IMR-90 (cell line): ENCODE results near the gene RSAD1. TPM values are rescaled to one million over a fixed set of nuclear protein-coding genes. Genes with fewer than 3 reads are reported as not detected.

Experiments
- ATAC-seq: fragments of 200-7000 bp; cut with Tn5 transposase; 2 replicates; pipeline ENCODE4 v1.9.1; 2020; ENCODE audit warnings: low read depth, mild to moderate bottlenecking, moderate library complexity
- BruUV-seq: library from RNA; stranded (reverse); fragments of 400-500 nt; replicated peaks from 2 replicates; lab custom pipeline; 2021; lab: Mats Ljungman, UMichigan
- CTCF ChIA-PET: fragments of 300-600 bp; formaldehyde crosslinking; extraction: SDS; loops from one replicate; lab custom pipeline; 2021; ENCODE audit warnings: antibody characterized with exemption; lab: Yijun Ruan, JAX
- POLR2A ChIA-PET: fragments of 300-600 bp; sonication (Branson Sonifier 250); formaldehyde crosslinking; loops from one replicate; lab custom pipeline; 2022; ENCODE audit warnings: antibody characterized with exemption; ENCODE audit not compliant: unreplicated experiment; lab: Charles Lee
- DNase-seq: peaks from one replicate; pipeline ENCODE4 v3.0.0; 2013
- H2AFZ ChIP-seq: replicated peaks from 2 replicates; pipeline ENCODE3; 2013; ENCODE audit warnings: low read length, mild to moderate bottlenecking; ENCODE audit not compliant: poor library complexity
- H2AK5ac ChIP-seq: 2 replicates; pipeline ENCODE4 v1.6.1; 2013; ENCODE audit warnings: low read depth, low read length, inconsistent platforms
- H2AK9ac ChIP-seq: replicated peaks from 2 replicates; pipeline ENCODE3; 2013; ENCODE audit warnings: mild to moderate bottlenecking, low read depth, low read length, moderate library complexity; ENCODE audit not compliant: poor library complexity
- H2BK120ac ChIP-seq: 2 replicates; pipeline ENCODE4 v1.6.1; 2013; ENCODE audit warnings: low read depth, low read length, inconsistent platforms
- H2BK15ac ChIP-seq: 3 replicates; pipeline ENCODE4 v1.6.1; 2013; ENCODE audit warnings: low read depth, low read length, inconsistent platforms
- H2BK20ac ChIP-seq: 2 replicates; pipeline ENCODE4 v1.6.1; 2013; ENCODE audit warnings: low read depth, mild to moderate bottlenecking, inconsistent platforms, low read length, moderate library complexity
- H2BK5ac ChIP-seq: 2 replicates; pipeline ENCODE4 v1.6.1; 2013; ENCODE audit warnings: mild to moderate bottlenecking, low read depth, low read length, inconsistent platforms; ENCODE audit not compliant: poor library complexity, severe bottlenecking
- H3K14ac ChIP-seq: replicated peaks from 2 replicates; pipeline ENCODE4 v1.6.1; 2013; ENCODE audit warnings: low read depth, low read length, inconsistent platforms
- H3K18ac ChIP-seq: 2 replicates; pipeline ENCODE4 v1.6.1; 2013; ENCODE audit warnings: low read depth, low read length, control low read depth
- H3K23ac ChIP-seq: 2 replicates; pipeline ENCODE4 v1.6.1; 2013; ENCODE audit warnings: low read depth, low read length, inconsistent platforms
- H3K27ac ChIP-seq: 2 replicates; pipeline ENCODE4 v1.5.1; 2013; ENCODE audit warnings: mild to moderate bottlenecking, control low read depth, low read length; ENCODE audit not compliant: insufficient read depth
- H3K27me3 ChIP-seq: 2 replicates; pipeline ENCODE4 v1.6.1; 2013; ENCODE audit warnings: low read length; ENCODE audit not compliant: control insufficient read depth, insufficient read depth
- H3K36me3 ChIP-seq: 2 replicates; pipeline ENCODE4 v1.6.1; 2013; ENCODE audit warnings: low read length, mixed read lengths; ENCODE audit not compliant: control insufficient read depth, insufficient read depth
- H3K4ac ChIP-seq: 2 replicates; pipeline ENCODE4 v1.6.1; 2013; ENCODE audit warnings: low read depth, low read length, inconsistent platforms
- H3K4me1 ChIP-seq: 2 replicates; pipeline ENCODE4 v1.6.1; 2013; ENCODE audit warnings: low read length, mixed read lengths; ENCODE audit not compliant: control insufficient read depth, insufficient read depth
- H3K4me2 ChIP-seq: 2 replicates; pipeline ENCODE4 v1.6.1; 2013; ENCODE audit warnings: low read depth, mild to moderate bottlenecking, control low read depth, low read length, moderate library complexity
- H3K4me3 ChIP-seq: 2 replicates; pipeline ENCODE4 v1.5.1; 2013; ENCODE audit warnings: low read depth, mild to moderate bottlenecking, control low read depth, low read length, moderate library complexity; ENCODE audit not compliant: insufficient read depth
- H3K56ac ChIP-seq: 2 replicates; pipeline ENCODE4 v1.6.1; 2013; ENCODE audit warnings: low read length, inconsistent platforms; ENCODE audit not compliant: insufficient read depth; ENCODE audit errors: extremely low read depth
- H3K79me1 ChIP-seq, 2 experiments: 2 replicates each; pipeline ENCODE4 v1.6.1; 2013; ENCODE audit warnings: low read length in 2 of 2, inconsistent platforms in 1 of 2, low read depth in 1 of 2
- H3K9ac ChIP-seq: 2 replicates; pipeline ENCODE4 v1.6.1; 2013; ENCODE audit warnings: low read depth, low read length, control low read depth
- H3K9me1 ChIP-seq: 2 replicates; pipeline ENCODE4 v1.6.1; 2013; ENCODE audit warnings: low read length, inconsistent platforms; ENCODE audit not compliant: insufficient read depth
- H3K9me3 ChIP-seq: 2 replicates; pipeline ENCODE4 v1.6.1; 2013; ENCODE audit warnings: low read length; ENCODE audit not compliant: control insufficient read depth, insufficient read depth
- H4K20me1 ChIP-seq: 2 replicates; pipeline ENCODE4 v1.6.1; 2013; ENCODE audit warnings: low read length, inconsistent platforms; ENCODE audit not compliant: insufficient read depth
- H4K5ac ChIP-seq: 2 replicates; pipeline ENCODE4 v1.6.1; 2013; ENCODE audit warnings: mild to moderate bottlenecking, low read depth, low read length, control low read depth
- H4K8ac ChIP-seq, 2 experiments: 2 replicates each; pipeline ENCODE4 v1.6.1; 2013; ENCODE audit warnings: low read depth in 2 of 2, low read length in 2 of 2, control low read depth in 1 of 2, inconsistent platforms in 1 of 2
- H4K91ac ChIP-seq: 2 replicates; pipeline ENCODE4 v1.6.1; 2013; ENCODE audit warnings: low read depth, low read length, inconsistent platforms; ENCODE audit not compliant: insufficient read depth
- BHLHE40 ChIP-seq: fragments of 150-350 bp; IDR thresholded peaks from 2 replicates; pipeline ENCODE4 v1.6.1; 2016; ENCODE audit warnings: mild to moderate bottlenecking, low read depth, low read length
- CEBPB ChIP-seq: IDR thresholded peaks from 2 replicates; pipeline ENCODE4 v1.6.1; 2012; ENCODE audit warnings: low read depth, low read length, improper control_type of control experiment
- CHD1 ChIP-seq: IDR thresholded peaks from 2 replicates; pipeline ENCODE4 v1.6.1; 2012; ENCODE audit warnings: low read depth, low read length, improper control_type of control experiment
- ELK1 ChIP-seq: fragments of 150-350 bp; IDR thresholded peaks from 2 replicates; pipeline ENCODE4 v1.6.1; 2016; ENCODE audit warnings: low read depth, mild to moderate bottlenecking, low read length, moderate library complexity, borderline replicate concordance
- FOS ChIP-seq: fragments of 150-350 bp; IDR thresholded peaks from 2 replicates; pipeline ENCODE4 v1.6.1; 2016; ENCODE audit warnings: low read depth, low read length
- MAFK ChIP-seq: IDR thresholded peaks from 2 replicates; pipeline ENCODE4 v1.6.1; 2012; ENCODE audit warnings: low read depth, low read length, improper control_type of control experiment
- MAZ ChIP-seq: IDR thresholded peaks from 2 replicates; pipeline ENCODE4 v1.6.1; 2012; ENCODE audit warnings: low read depth, mild to moderate bottlenecking, low read length, improper control_type of control experiment, moderate library complexity, borderline replicate concordance
- MXI1 ChIP-seq: IDR thresholded peaks from 2 replicates; pipeline ENCODE4 v1.6.1; 2012; ENCODE audit warnings: low read depth, mild to moderate bottlenecking, low read length, moderate library complexity, borderline replicate concordance
- NFE2L2 ChIP-seq: fragments of 150-350 bp; IDR thresholded peaks from 2 replicates; pipeline ENCODE4 v1.6.1; 2016; ENCODE audit warnings: low read depth, mild to moderate bottlenecking, low read length
- POLR2A ChIP-seq: IDR thresholded peaks from 2 replicates; pipeline ENCODE4 v1.6.1; 2012; ENCODE audit warnings: mild to moderate bottlenecking, low read depth, low read length
- RAD21 ChIP-seq: IDR thresholded peaks from 2 replicates; pipeline ENCODE4 v1.6.1; 2012; ENCODE audit warnings: low read length, improper control_type of control experiment
- RCOR1 ChIP-seq: IDR thresholded peaks from 2 replicates; pipeline ENCODE4 v1.6.1; 2012; ENCODE audit warnings: mild to moderate bottlenecking, low read length, improper control_type of control experiment; ENCODE audit not compliant: insufficient replicate concordance
- RFX5 ChIP-seq: IDR thresholded peaks from 2 replicates; pipeline ENCODE4 v1.8.0; 2012; ENCODE audit warnings: low read depth, mild to moderate bottlenecking, low read length, moderate library complexity
- SMC3 ChIP-seq: fragments of 150-350 bp; IDR thresholded peaks from 2 replicates; pipeline ENCODE4 v1.6.1; 2016; ENCODE audit warnings: low read depth, mild to moderate bottlenecking, antibody characterized with exemption, low read length, moderate library complexity
- USF2 ChIP-seq: fragments of 150-350 bp; IDR thresholded peaks from 2 replicates; pipeline ENCODE4 v1.6.1; 2017; ENCODE audit warnings: mild to moderate bottlenecking, antibody characterized with exemption, low read length, low read depth
- WGBS, 2 experiments: methylation state at CpG; one replicate each; pipeline versions ENCODE4 v1.1.5 to v1.1.7; 2013; ENCODE audit warnings: missing lambda C conversion rate in 2 of 2; ENCODE audit not compliant: insufficient read length in 1 of 2; ENCODE audit errors: extremely low coverage in 2 of 2; 5-methylcytosine and 5-hydroxymethylcytosine counted together
- dilution Hi-C: fragments of 300-500 bp; cut with HindIII; formaldehyde crosslinking; loops from one replicate; pipeline ENCODE4 v1.14.3; 2018; ENCODE audit warnings: low sequenced_read_pairs; ENCODE audit not compliant: unreplicated experiment
- in situ Hi-C: fragments of 300-500 bp; cut with MboI; formaldehyde crosslinking; loops from 3 replicates; pipeline ENCODE4 v1.14.3; 2019; ENCODE audit warnings: low sequenced_read_pairs, inconsistent platforms, mixed read lengths
- intact Hi-C: fragments of 100-400 bp; cut with micrococcal nuclease; formaldehyde crosslinking; loops from 2 replicates; pipeline ENCODE4 v1.10.0; 2022
- polyA plus RNA-seq, 3 experiments: library from polyadenylated mRNA; depleted of rRNA; stranded (reverse); fragments of >200 nt; gene quantifications; 2 replicates each; pipeline ENCODE4 v1.2.3, GENCODE V29; 2012; ENCODE audit warnings: low replicate concordance in 1 of 3
- total RNA-seq: library from RNA; depleted of rRNA; stranded (reverse); fragments of >200 nt; gene quantifications from 2 replicates; pipeline ENCODE4 v1.2.3, GENCODE V29; 2012
- TF ChIP-seq, protein P1 (sequence below): conservative IDR thresholded peaks from 2 replicates; pipeline ENCODE4 v1.5.1; 2012; ENCODE audit warnings: mild to moderate bottlenecking, low read depth, low read length, improper control_type of control experiment

The RSAD1 gene
- total and polyA plus RNA-seq, 2 of the 4 experiments (the other 2 are of a cell fraction): 10.8 to 19.2 TPM

DNA sequence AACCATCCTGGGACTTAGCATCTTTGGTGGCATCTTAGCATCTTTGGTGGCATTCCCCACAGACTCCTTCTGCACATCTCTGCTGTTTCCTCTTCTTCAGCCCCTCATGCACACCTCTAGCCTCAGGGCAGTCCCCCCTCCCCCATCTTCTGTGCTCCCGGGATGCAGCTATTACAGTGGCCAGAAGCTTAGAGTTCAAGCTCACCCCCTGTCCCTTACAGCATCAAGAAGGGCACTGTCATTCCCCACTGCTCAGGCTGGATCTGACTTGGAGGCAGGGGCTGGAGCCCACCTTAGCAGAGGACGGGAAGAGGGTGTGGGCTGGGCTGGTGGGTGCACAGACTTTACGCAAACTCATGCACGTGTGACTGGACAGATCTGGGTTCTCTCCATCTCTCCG is 54.5 kb downstream of the RSAD1 start:
- dilution Hi-C loops: no loop called here

More for the DNA sequence above, 54.5 kb downstream of the RSAD1 start:
- no peak overlapping the region for H3K23ac ChIP-seq
- H3K14ac ChIP-seq: no peak overlapping the region
- in situ Hi-C loops: no loop called here
- H2BK5ac ChIP-seq: no peak overlapping the region
- CTCF ChIA-PET: no interaction called here
- POLR2A ChIA-PET: no interaction called here
- intact Hi-C loops: no loop called here
- H3K4me1 ChIP-seq: peaks cover 11% of the 10 kb centered on the region; the same call in 1 of the 2 replicates
- DNase-seq: no peak
- no peak overlapping the region for H4K5ac ChIP-seq
- H3K9ac ChIP-seq: no peak overlapping the region
- no TSS peak for BruUV-seq
- no peak overlapping the region for H3K27ac ChIP-seq
- H2AK9ac ChIP-seq: no peak overlapping the region
- no peak overlapping the region for H3K4ac ChIP-seq
- no peak overlapping the region for H4K91ac ChIP-seq
- no peak; the same call in 1 of the 2 replicates for ATAC-seq
- no peaks in the 10 kb centered on the region for H3K79me1 ChIP-seq
- no peaks in the 10 kb centered on the region for H3K36me3 ChIP-seq
- H3K27me3 ChIP-seq: peaks cover 52% of the 10 kb centered on the region
- no peak overlapping the region for H2BK20ac ChIP-seq
- H3K4me3 ChIP-seq: no peak overlapping the region
- no peak overlapping the region for H3K4me2 ChIP-seq
- no peaks in the 10 kb centered on the region for H3K9me3 ChIP-seq
- H3K18ac ChIP-seq: no peak overlapping the region
- WGBS, 2 experiments: 25% methylated on average over 3 of the region's 5 CpGs; no CpG with 5 or more reads in 1 of the 2 experiments
- H4K8ac ChIP-seq: no peak overlapping the region
- TF ChIP-seq, protein P1, sequence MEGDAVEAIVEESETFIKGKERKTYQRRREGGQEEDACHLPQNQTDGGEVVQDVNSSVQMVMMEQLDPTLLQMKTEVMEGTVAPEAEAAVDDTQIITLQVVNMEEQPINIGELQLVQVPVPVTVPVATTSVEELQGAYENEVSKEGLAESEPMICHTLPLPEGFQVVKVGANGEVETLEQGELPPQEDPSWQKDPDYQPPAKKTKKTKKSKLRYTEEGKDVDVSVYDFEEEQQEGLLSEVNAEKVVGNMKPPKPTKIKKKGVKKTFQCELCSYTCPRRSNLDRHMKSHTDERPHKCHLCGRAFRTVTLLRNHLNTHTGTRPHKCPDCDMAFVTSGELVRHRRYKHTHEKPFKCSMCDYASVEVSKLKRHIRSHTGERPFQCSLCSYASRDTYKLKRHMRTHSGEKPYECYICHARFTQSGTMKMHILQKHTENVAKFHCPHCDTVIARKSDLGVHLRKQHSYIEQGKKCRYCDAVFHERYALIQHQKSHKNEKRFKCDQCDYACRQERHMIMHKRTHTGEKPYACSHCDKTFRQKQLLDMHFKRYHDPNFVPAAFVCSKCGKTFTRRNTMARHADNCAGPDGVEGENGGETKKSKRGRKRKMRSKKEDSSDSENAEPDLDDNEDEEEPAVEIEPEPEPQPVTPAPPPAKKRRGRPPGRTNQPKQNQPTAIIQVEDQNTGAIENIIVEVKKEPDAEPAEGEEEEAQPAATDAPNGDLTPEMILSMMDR: no peak
- TF ChIP-seq RAD21: no peak
- no peak for TF ChIP-seq RCOR1
- TF ChIP-seq BHLHE40: no peak
- no peak for TF ChIP-seq CEBPB
- no peak for TF ChIP-seq MAFK
- TF ChIP-seq MXI1: no peak
- TF ChIP-seq RFX5: no peak
- no peak for TF ChIP-seq FOS
- no peak for TF ChIP-seq USF2
- TF ChIP-seq CHD1: no peak
- TF ChIP-seq NFE2L2: no peak
- no peak for TF ChIP-seq MAZ
- no peak for TF ChIP-seq ELK1
- no peak for TF ChIP-seq SMC3
- no peak for TF ChIP-seq POLR2A
- no peak overlapping the region for H2AFZ ChIP-seq
- H3K56ac ChIP-seq: no peak overlapping the region
- H4K20me1 ChIP-seq: no peaks in the 10 kb centered on the region; the same call in 1 of the 2 replicates
- no peak overlapping the region for H2BK120ac ChIP-seq
- no peak overlapping the region for H2AK5ac ChIP-seq
- H3K9me1 ChIP-seq: no peaks in the 10 kb centered on the region
- H2BK15ac ChIP-seq: no peak overlapping the region
